Nephron progenitor cell (in vitro differentiated cells): ENCODE results near the gene KRT86.
"Not testable (repeated sequence)": the region's sequence is repeated elsewhere in the genome, so short reads cannot be mapped to it uniquely, and the experiment has no call there.

Experiments used
- DNase-seq: peaks from one replicate; pipeline ENCODE4 v3.0.0; 2021
- H3K27ac Mint-ChIP-seq: 2 replicates; pipeline ENCODE4 v1.8.0; 2021; ENCODE audit warnings: mild to moderate bottlenecking, moderate library complexity, mixed read lengths
- H3K27me3 Mint-ChIP-seq: 2 replicates; pipeline ENCODE4 v1.8.0; 2021; ENCODE audit warnings: mild to moderate bottlenecking, low read depth, mixed read lengths; ENCODE audit not compliant: poor library complexity
- H3K36me3 Mint-ChIP-seq: 2 replicates; pipeline ENCODE4 v1.8.0; 2021; ENCODE audit warnings: low read depth, mixed read lengths
- H3K4me1 Mint-ChIP-seq: 2 replicates; pipeline ENCODE4 v1.8.0; 2021; ENCODE audit warnings: mixed read lengths
- H3K4me3 Mint-ChIP-seq: 2 replicates; pipeline ENCODE4 v1.8.0; 2021; ENCODE audit warnings: mild to moderate bottlenecking, moderate library complexity, mixed read lengths
- H3K9me3 Mint-ChIP-seq: 2 replicates; pipeline ENCODE4 v1.8.0; 2021; ENCODE audit warnings: mild to moderate bottlenecking, moderate library complexity, mixed read lengths
- TF ChIP-seq, protein P1 (sequence below): fragments of 200-600 bp; sonication (generic); IDR thresholded peaks from 2 replicates; pipeline ENCODE4 v1.5.0; 2021; ENCODE audit warnings: antibody characterized with exemption

KRT86 gene

DNA sequence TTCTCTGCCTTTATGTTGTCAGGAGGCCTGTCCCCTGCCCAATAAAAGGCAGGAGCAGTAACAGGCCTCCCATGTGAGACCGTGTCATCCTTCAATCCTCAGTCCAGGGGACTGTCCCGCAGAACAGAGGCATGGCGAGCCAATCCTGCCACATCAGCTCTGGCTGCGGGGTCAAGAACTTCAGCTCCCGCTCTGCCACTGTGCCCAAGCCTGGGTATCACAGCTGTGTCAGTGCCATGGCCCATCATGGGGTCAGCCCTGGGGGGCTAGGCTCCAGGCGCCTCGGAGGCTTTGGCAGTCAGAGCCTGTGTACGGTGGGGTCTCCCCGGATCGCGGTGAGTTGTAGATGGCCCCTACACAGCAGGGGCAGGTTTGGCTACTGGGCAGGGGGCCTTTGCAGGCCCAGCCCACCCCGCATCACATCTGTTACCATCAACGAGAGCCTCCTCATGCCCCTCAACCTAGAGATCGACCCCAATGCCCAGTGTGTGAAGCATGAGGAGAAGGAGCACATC lies 66.7 kb downstream of the KRT86 start:
- H3K27me3 Mint-ChIP-seq = peaks cover 16% of the 10 kb centered on the region
- no peak overlapping the region for H3K4me3 Mint-ChIP-seq
- H3K4me1 Mint-ChIP-seq = no peaks in the 10 kb centered on the region
- H3K36me3 Mint-ChIP-seq = no peaks in the 10 kb centered on the region
- no peak for DNase-seq
- TF ChIP-seq, protein P1, sequence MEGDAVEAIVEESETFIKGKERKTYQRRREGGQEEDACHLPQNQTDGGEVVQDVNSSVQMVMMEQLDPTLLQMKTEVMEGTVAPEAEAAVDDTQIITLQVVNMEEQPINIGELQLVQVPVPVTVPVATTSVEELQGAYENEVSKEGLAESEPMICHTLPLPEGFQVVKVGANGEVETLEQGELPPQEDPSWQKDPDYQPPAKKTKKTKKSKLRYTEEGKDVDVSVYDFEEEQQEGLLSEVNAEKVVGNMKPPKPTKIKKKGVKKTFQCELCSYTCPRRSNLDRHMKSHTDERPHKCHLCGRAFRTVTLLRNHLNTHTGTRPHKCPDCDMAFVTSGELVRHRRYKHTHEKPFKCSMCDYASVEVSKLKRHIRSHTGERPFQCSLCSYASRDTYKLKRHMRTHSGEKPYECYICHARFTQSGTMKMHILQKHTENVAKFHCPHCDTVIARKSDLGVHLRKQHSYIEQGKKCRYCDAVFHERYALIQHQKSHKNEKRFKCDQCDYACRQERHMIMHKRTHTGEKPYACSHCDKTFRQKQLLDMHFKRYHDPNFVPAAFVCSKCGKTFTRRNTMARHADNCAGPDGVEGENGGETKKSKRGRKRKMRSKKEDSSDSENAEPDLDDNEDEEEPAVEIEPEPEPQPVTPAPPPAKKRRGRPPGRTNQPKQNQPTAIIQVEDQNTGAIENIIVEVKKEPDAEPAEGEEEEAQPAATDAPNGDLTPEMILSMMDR = no peak
- H3K9me3 Mint-ChIP-seq = peaks cover 24% of the 10 kb centered on the region
- no peak overlapping the region for H3K27ac Mint-ChIP-seq

- Mint-ChIP-seq H3K4me1 (peaks cover 4% of the 10 kb centered on the region), H3K9me3 (peaks cover 14% of the 10 kb centered on the region), H3K27me3 (peaks cover 19% of the 10 kb centered on the region), H3K36me3 (no peaks in the 10 kb centered on the region), H3K27ac (peak overlapping the region; percentile 58), H3K4me3 (no peak overlapping the region)
- TF ChIP-seq, protein P1 = no peak
- DNase-seq = no peak
These were observed 68.5 kb downstream of the KRT86 start for GRCh38 chr12:52342781-52343490.

DNA sequence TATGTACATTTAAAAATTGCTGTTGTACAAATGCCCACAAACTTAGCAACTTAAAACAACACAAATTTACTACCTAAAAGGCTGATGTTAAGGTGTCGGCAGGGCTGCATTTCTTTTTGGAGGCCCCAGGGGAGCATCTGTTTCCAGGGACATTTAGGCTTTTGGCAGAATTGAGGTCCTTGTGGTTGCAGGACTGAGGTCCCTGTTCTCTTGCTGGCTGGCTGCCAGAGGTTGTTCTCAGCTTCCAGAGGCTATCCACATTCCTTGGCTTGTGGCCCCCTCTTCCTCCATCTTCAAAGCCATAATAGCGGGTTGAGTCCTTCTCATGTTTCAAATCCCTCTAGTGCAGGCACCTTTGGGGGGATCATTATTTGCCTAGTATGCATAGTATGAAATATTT lies 69.1 kb downstream of the KRT86 start:
- no peak overlapping the region for H3K4me3 Mint-ChIP-seq
- peaks cover 19% of the 10 kb centered on the region for H3K27me3 Mint-ChIP-seq
- no peak overlapping the region for H3K27ac Mint-ChIP-seq
- peaks cover 4% of the 10 kb centered on the region for H3K4me1 Mint-ChIP-seq
- TF ChIP-seq, protein P1 = no peak
- H3K9me3 Mint-ChIP-seq = peaks cover 14% of the 10 kb centered on the region
- no peaks in the 10 kb centered on the region for H3K36me3 Mint-ChIP-seq
- no peak for DNase-seq

- Mint-ChIP-seq H3K4me3 (no peak overlapping the region), H3K4me1 (peaks cover 4% of the 10 kb centered on the region), H3K27ac (no peak overlapping the region), H3K27me3 (peaks cover 14% of the 10 kb centered on the region), H3K9me3 (peaks cover 14% of the 10 kb centered on the region), H3K36me3 (no peaks in the 10 kb centered on the region)
- TF ChIP-seq, protein P1 = no peak
- DNase-seq = no peak
These were observed 69.7 kb downstream of the KRT86 start for GRCh38 chr12:52344111-52344510.

DNA sequence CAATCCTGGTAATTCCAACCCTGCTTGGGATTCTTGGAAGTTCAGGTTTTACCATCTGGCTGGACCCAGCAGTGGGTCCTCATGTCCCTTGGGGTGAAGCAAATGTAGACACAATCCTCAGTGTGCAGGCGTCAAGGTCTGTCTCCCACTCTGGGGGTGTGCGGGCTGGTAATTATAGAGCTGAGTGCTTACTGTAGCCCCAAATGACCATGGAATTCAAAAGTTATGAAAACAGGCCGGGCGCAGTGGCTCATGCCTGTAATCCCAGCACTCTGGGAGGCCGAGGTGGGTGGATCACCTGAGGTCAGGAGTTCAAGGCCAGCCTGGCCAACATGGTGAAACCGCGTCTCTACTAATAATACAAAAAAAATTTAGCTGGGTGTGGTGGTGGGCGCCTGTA lies 70.6 kb downstream of the KRT86 start:
- Mint-ChIP-seq H3K27me3 (peaks cover 15% of the 10 kb centered on the region), H3K9me3 (peaks cover 14% of the 10 kb centered on the region)
- not testable (repeated sequence) for H3K4me3 Mint-ChIP-seq, H3K4me1 Mint-ChIP-seq, H3K36me3 Mint-ChIP-seq, H3K27ac Mint-ChIP-seq, DNase-seq

GRCh38 chr12:52346593-52346992 lies 72.1 kb downstream of the KRT86 start:
- TF ChIP-seq, protein P1 = no peak
- DNase-seq = no peak
- Mint-ChIP-seq H3K27ac (no peak overlapping the region), H3K4me1 (peaks cover 4% of the 10 kb centered on the region), H3K27me3 (peaks cover 21% of the 10 kb centered on the region), H3K9me3 (peaks cover 14% of the 10 kb centered on the region), H3K4me3 (no peak overlapping the region), H3K36me3 (no peaks in the 10 kb centered on the region)
